SH-SY5Y (cell line): Measurements from ENCODE around the gene SDC3.

Experiments
- GATA2 ChIP-seq: IDR thresholded peaks from 2 replicates; pipeline ENCODE4 v1.6.1; 2011; ENCODE audit warnings: mild to moderate bottlenecking, low read depth, low read length
- GATA3 ChIP-seq: IDR thresholded peaks from 2 replicates; pipeline ENCODE4 v1.6.1; 2011; ENCODE audit warnings: low read depth, mild to moderate bottlenecking, low read length, moderate library complexity

- no peak for TF ChIP-seq GATA2
- no peak for TF ChIP-seq GATA3
These were observed 42.1 kb upstream of the SDC3 start for GRCh38 chr1:30950700-30951099.
